CD4-positive, alpha-beta T cell treated with Interleukin-1 beta for 1 hour (primary cell): ENCODE data around the gene PAK1.
"Not testable (repeated sequence)": the region's sequence is repeated elsewhere in the genome, so short reads cannot be mapped to it uniquely, and the experiment has no call there.

Source experiments
- DNase-seq, 2 donors: peaks; one replicate each; pipeline ENCODE4 v3.0.0-alpha.2; 2020 to 2022

PAK1 gene

DNA sequence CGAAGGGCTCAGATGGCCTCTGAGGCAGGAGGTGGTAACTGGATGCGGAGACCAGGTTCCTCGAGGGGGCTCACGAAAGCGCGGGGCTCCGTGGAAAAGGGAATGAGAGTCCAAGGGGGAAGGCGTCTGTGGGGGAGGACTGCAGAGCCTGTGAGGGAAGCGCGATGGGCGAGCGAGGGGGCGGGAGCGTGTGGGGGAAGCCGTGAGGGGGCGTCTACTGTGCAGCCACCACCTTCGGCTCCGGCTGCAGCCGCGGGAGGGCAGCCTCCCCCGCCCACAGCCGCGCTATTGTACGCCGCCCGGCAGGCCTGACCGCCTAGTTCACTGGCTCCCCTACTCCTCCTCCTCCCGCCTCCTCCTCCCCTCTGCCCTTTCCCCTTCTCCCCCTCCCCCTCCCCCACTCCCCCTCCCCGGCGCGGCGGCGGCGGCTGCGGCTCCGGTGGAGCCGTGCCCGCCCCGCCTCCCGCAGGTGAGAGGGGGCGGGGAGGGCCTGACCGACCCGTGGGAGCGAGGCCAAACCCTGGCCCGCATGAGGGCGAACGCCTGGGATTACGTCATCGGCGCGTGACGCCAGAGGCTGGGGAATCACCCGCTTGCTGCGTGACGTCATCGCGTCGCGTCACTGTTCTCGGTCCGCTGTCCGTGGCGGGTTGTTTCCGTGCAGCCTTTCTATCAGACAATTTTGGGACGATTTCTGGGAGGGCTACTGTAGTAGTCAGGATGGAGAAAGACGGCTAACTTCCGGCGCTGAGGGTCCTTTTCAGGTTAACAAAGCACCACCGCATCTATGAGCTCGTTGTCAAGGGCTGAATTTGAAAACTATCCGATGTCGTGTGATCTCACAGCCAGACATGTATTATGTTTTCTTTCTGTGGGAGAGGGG lies at the start of gene PAK1:
TSS of gene PAK1 (minus strand) at position 294 of the 883 bp plus-strand sequence. CDS start 81,574 bp downstream, outside the sequence.
- DNase-seq = peak; percentile 91 to 97

DNA sequence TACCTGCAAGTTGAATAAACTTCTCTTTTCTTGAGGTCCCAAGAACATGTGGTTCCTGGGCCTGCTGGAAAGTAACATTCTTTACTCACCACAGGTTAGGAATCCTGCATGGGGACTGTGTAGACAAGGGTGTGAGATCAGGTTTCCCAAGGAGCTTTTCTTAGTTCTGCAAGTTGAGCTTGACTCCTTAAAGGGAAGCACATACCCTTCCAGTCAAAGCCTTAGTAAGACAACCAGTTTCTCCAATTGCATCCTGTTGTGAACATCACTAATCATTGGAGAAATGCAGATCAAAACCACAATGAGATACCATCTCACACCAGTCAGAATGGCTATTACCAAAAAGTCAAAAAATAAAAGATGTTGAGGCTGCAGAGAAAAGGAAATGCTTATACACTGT lies 48.3 kb upstream of the PAK1 start:
- no peak for DNase-seq

DNA sequence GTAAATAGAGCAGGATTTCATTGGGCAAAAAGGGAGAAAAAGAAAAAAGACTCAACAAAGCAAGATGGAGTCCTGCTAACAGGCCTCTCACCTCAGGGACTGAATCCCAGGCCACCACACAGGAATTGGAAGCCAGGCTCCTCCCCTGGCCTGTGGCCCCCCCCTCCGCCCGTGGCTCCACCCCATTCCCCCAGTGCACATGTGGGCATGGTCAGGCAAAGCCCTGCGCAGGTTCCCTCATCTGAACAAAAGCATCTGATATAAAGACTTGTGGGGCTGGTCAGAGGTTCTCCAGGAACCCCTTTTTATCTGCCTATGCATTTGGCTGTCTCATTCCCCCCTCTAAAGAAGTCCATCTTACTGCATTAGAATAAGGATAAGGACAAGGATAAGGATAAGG lies 46.0 kb upstream of the PAK1 start:
- no peak for DNase-seq

GRCh38 chr11:77518471-77518870 lies 44.6 kb upstream of the PAK1 start:
- no peak for DNase-seq

GRCh38 chr11:77517753-77518152 lies 43.9 kb upstream of the PAK1 start:
- DNase-seq = no peak

GRCh38 chr11:77517226-77517625 lies 43.3 kb upstream of the PAK1 start:
- no peak for DNase-seq

- DNase-seq = no peak
Observed at GRCh38 chr11:77515483-77515882, 41.6 kb upstream of the PAK1 start.

GRCh38 chr11:77515063-77515462 lies 41.2 kb upstream of the PAK1 start:
- DNase-seq = no peak

- DNase-seq = peak; percentile 0 to 8
Observed at GRCh38 chr11:77512092-77512491, 38.2 kb upstream of the PAK1 start.

DNA sequence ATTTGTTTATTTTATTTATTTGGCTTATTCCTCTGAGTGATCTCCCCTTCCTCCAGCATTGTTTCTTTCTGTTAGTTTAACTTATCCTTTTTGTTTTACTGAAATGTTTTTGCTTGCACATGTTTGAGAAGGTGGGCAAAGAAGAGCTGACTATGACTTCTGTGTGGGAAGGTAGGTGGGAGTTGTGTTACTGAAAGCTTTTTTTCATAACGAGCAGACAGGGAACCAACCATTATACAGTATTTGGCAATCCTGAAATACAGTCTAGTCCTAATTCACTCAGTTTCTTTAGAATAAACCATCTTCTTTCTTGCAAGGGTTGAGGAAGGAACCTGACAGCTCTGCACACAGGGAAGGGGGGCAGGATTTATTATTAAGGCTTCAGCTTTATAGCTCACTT lies 37.0 kb upstream of the PAK1 start:
- DNase-seq = no peak

- DNase-seq = no peak
Observed at GRCh38 chr11:77510095-77510494, 36.2 kb upstream of the PAK1 start.

- no peak for DNase-seq
Observed at GRCh38 chr11:77508019-77508418, 34.1 kb upstream of the PAK1 start.

GRCh38 chr11:77506857-77507256 lies 33.0 kb upstream of the PAK1 start:
- DNase-seq = no peak

DNA sequence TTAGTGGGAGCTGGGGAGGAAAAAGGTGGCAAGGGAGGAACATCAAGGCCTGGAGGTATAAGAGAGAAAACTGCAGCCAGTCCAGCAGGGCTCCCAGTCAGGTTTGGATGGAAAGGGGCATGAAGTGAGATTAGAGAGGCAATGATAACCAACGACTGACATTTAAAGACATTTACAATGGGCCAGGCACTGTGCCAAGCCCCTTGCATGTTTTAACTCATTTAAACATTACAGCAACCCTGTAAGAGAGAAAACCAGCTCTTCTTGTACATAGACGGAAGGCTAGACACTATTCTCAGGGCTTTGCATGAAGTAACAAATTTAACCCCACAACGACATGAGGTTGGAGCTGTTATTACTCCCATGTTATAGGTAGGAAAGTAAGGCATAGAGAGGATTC lies 32.1 kb upstream of the PAK1 start:
- DNase-seq = no peak

DNA sequence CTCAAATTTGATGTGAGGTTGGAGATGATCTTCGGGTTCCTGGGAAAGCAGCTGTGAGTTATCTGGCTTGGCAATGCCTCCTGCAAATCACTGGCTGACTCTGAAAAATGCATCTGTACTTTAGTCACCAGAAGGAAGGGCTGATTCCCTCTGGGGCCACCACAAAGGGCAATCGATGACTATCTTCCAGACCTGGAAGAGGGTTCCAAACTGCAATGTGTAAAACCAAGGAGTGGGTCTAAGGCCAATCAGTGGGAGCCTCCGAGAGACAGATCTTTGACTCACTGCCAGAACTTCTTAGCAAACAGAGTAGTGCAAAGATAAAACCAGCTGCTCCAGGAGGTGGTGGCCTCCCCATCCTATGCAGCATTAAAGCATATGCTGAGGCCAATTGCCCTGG lies 29.1 kb upstream of the PAK1 start:
- no peak for DNase-seq

- no peak for DNase-seq
Observed at GRCh38 chr11:77502346-77502905, 28.5 kb upstream of the PAK1 start.

DNA sequence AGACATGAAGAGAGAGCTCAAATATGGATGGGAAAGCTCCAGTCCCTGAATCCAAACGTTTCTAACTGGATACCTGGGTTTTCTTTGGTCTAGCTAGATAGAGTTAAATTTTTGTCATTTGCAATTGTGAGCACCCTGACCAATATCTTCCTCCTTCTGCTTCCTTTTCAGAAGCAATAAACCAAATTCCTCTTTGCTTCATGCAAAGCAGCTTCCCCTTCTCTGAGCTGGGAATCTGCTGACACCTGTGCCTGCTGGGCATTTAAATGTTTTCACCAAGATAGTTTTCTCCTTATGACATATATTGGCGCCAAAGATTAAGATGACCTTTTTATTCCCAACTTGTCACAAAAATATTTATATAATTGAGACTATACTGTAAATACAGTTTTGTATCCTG lies 27.9 kb upstream of the PAK1 start:
- DNase-seq = no peak

GRCh38 chr11:77497368-77497767 lies 23.5 kb upstream of the PAK1 start:
- DNase-seq = no peak

DNA sequence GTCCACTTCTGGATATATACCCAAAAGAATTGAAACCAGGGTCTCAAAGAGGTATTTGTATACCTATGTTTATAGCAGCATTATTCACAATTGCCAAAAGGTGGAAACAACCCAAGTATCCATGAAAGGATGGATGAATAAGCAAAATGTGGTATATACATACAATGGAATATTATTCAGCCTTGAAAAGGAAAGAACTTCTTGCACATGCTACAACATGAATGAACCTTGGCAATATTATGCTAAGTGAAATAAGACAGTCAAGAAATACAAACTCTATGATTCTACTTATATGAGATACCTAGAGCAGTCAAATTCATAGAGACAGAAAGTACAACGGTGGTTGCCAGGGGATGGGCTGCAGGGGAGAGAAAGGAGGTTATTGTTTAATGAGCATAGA lies 21.6 kb upstream of the PAK1 start:
- DNase-seq = no peak

GRCh38 chr11:77490035-77490434 lies 16.1 kb upstream of the PAK1 start:
- not testable (repeated sequence) for DNase-seq

DNA sequence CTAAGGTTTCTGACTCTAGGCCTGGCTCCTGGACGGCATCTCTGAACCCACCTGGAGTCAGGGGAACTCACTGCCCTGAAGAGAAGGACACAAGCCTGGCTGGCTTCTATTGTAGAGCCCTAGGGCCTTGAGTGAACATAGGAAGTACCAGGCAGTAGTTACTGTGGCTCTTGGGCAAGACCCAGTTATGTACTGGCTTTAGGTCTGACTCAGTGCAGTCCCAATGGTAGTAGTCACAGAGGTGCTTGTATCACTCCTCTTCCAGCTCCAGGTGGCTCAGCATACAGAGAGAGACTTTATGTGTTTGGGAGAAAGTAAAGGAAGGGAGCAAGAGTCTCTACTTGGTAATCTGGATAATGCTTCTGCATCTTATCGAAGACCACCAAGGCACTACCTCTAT lies 13.9 kb upstream of the PAK1 start:
- DNase-seq = no peak

DNA sequence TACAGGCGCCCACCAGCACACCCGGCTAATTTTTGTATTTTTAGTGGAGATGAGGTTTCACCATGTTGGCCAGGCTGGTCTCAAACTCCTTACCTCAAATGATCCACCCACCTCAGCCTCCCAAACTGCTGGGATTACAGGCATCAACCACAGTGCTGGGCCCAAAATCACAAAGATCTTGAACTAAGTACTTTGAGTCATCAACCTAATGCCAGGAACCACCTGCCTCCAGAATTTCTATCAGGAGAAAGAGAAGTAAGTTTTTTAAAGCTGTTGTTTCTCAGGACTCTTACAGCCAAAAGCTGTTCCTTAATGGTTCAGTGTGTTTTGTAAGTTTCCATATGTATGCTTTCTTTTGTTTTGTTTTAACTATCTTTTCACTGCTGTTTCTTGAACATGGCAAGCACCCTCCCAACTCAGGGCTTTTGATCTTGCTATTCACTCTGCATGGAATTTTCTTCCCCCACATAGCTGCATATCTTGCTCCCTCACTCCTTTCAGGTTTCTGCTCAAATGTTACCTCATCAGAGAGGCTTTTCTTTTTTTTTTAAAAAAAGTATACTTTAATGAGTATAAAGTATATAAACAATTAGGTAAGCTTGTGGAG lies 6.0 kb upstream of the PAK1 start:
- no peak for DNase-seq

DNA sequence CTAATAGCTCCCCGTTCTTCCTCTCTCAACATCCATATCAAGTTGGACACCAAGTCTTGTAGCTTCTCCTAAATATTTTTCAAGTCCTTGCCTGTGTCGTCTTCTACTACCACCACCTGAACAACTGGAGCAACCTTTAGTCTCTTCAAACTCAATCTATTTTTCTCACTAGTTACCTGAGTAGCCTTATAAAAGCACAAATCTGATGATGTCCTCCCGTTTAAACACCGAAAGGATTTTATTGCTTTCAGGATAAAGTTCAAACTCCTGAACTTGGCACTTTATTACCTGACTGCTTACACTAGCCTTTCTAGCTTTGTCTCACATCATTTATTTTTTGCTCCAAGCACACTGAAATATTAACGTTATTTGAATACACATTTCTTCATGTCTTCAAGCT lies 1.3 kb upstream of the PAK1 start:
- no peak for DNase-seq

- DNase-seq = no peak
Observed at GRCh38 chr11:77474684-77475060, 778 bp upstream of the PAK1 start.
